DMS79 (cell line): ENCODE measurements around the gene GGA1.
A peak's percentile ranks its signal among the peaks of the same experiment; 100 is the strongest.

Experiments used
- DNase-seq: peaks from one replicate; lab custom pipeline; 2025; lab: John Stamatoyannopoulos, UW

Gene GGA1

GRCh38 chr22:37674951-37675929 lies 66.6 kb downstream of the GGA1 start, which contains the start of gene LGALS1:
TSS of gene LGALS1 (plus strand) at chr22:37675636. CDS start at chr22:37675703, 67 bp downstream.
- DNase-seq: peak; percentile 58

- DNase-seq: no peak
Observed at GRCh38 chr22:37675930-37676735, 67.5 kb downstream of the GGA1 start.

GRCh38 chr22:37676736-37677492 lies 68.3 kb downstream of the GGA1 start:
- DNase-seq: peak; percentile 34

- no peak for DNase-seq
Observed at GRCh38 chr22:37677493-37677974, 68.9 kb downstream of the GGA1 start.

GRCh38 chr22:37678372-37678771 lies 69.7 kb downstream of the GGA1 start:
- no peak for DNase-seq

- DNase-seq: no peak
Observed at GRCh38 chr22:37679670-37680069, 71.0 kb downstream of the GGA1 start.

- no peak for DNase-seq
Observed at GRCh38 chr22:37680191-37680851, 71.7 kb downstream of the GGA1 start.

- no peak for DNase-seq
Observed at GRCh38 chr22:37681001-37681424, 72.4 kb downstream of the GGA1 start.

GRCh38 chr22:37681556-37682049 lies 73.0 kb downstream of the GGA1 start:
- no peak for DNase-seq
